Activated CD8-positive, alpha-beta memory T cell treated with anti-CD3 and anti-CD28 coated beads for 48 hours (primary cell): Measurements from ENCODE around the gene SLC22A7.

Source experiments
- DNase-seq, 3 experiments: peaks; one replicate each; pipeline ENCODE4 v3.0.0-alpha.2; 2020; ENCODE audit warnings: low read depth in 2 of 3, low spot score in 2 of 3

SLC22A7 gene

GRCh38 chr6:43282636-43283513, 15.2 kb upstream of the SLC22A7 start:
- DNase-seq = no peak

GRCh38 chr6:43283514-43283901, 14.6 kb upstream of the SLC22A7 start:
- no peak for DNase-seq

- DNase-seq = no peak
Observed at GRCh38 chr6:43283905-43284304, 14.2 kb upstream of the SLC22A7 start.

- DNase-seq = no peak
Observed at GRCh38 chr6:43284991-43285781, 12.9 kb upstream of the SLC22A7 start.

GRCh38 chr6:43285832-43286231, 12.2 kb upstream of the SLC22A7 start:
- no peak for DNase-seq

- DNase-seq = no peak
Observed at GRCh38 chr6:43286456-43286979, 11.5 kb upstream of the SLC22A7 start.

- DNase-seq = no peak
Observed at GRCh38 chr6:43286980-43287716, 10.9 kb upstream of the SLC22A7 start.

- DNase-seq = no peak
Observed at GRCh38 chr6:43287717-43288679, 10.1 kb upstream of the SLC22A7 start.

- no peak for DNase-seq
Observed at GRCh38 chr6:43290339-43290904, 7.6 kb upstream of the SLC22A7 start.

- DNase-seq = no peak
Observed at GRCh38 chr6:43290905-43291355, 7.1 kb upstream of the SLC22A7 start.

- DNase-seq = no peak
Observed at GRCh38 chr6:43291708-43292107, 6.4 kb upstream of the SLC22A7 start.

- no peak for DNase-seq
Observed at GRCh38 chr6:43292341-43292740, 5.7 kb upstream of the SLC22A7 start.

- DNase-seq = no peak
Observed at GRCh38 chr6:43292763-43293318, 5.2 kb upstream of the SLC22A7 start.

- no peak for DNase-seq
Observed at GRCh38 chr6:43293698-43294097, 4.4 kb upstream of the SLC22A7 start.

- DNase-seq = no peak
Observed at GRCh38 chr6:43294536-43294935, 3.5 kb upstream of the SLC22A7 start.

- no peak for DNase-seq
Observed at GRCh38 chr6:43295456-43295855, 2.6 kb upstream of the SLC22A7 start.

- no peak for DNase-seq
Observed at GRCh38 chr6:43296780-43297497, 1.1 kb upstream of the SLC22A7 start.

- DNase-seq = no peak
Observed at GRCh38 chr6:43298565-43299337, 691 bp downstream of the SLC22A7 start.
